Measurements from ENCODE around the gene OGT.

OGT gene

GRCh38 chrX:71540801-71541200 lies 7.9 kb downstream of the OGT start:
- H3K4me3 ChIP-seq (ENCODE audit: low read length) = no peak overlapping the region
- no peak for TF ChIP-seq CTCF (conservative IDR thresholded peaks at IDR 0.05; ENCODE audit: low read length)
- no peak for DNase-seq (ENCODE audit: low read depth)

- H3K4me3 ChIP-seq (ENCODE audit: low read length) = no peak overlapping the region; the same call in 1 of the 2 replicates
Observed at GRCh38 chrX:71541210-71542022, 8.5 kb downstream of the OGT start.

GRCh38 chrX:71542411-71542810 lies 9.5 kb downstream of the OGT start:
- no peak for TF ChIP-seq CTCF (conservative IDR thresholded peaks at IDR 0.05; ENCODE audit: low read length)
- no peak overlapping the region for H3K4me3 ChIP-seq (ENCODE audit: low read length)
- DNase-seq (ENCODE audit: low read depth) = peak; percentile 77

More at GRCh38 chrX:71541210-71542022, 8.5 kb downstream of the OGT start:
- peak; percentile 77 for DNase-seq (ENCODE audit: low read depth)
- TF ChIP-seq CTCF (conservative IDR thresholded peaks at IDR 0.05; ENCODE audit: low read length) = no peak

GRCh38 chrX:71542825-71543224 lies 9.9 kb downstream of the OGT start:
- no peak for TF ChIP-seq CTCF (conservative IDR thresholded peaks at IDR 0.05; ENCODE audit: low read length)
- H3K4me3 ChIP-seq (ENCODE audit: low read length) = no peak overlapping the region
- DNase-seq (ENCODE audit: low read depth) = no peak

GRCh38 chrX:71543316-71543715 lies 10.4 kb downstream of the OGT start:
- TF ChIP-seq CTCF (conservative IDR thresholded peaks at IDR 0.05; ENCODE audit: low read length) = no peak
- no peak overlapping the region for H3K4me3 ChIP-seq (ENCODE audit: low read length)
- peak; percentile 75 for DNase-seq (ENCODE audit: low read depth)

GRCh38 chrX:71545364-71545763 lies 12.5 kb downstream of the OGT start:
- no peak for TF ChIP-seq CTCF (conservative IDR thresholded peaks at IDR 0.05; ENCODE audit: low read length)
- no peak overlapping the region for H3K4me3 ChIP-seq (ENCODE audit: low read length)
- DNase-seq (ENCODE audit: low read depth) = no peak

- TF ChIP-seq CTCF (conservative IDR thresholded peaks at IDR 0.05; ENCODE audit: low read length) = no peak
- DNase-seq (ENCODE audit: low read depth) = no peak
- no peak overlapping the region for H3K4me3 ChIP-seq (ENCODE audit: low read length)
Observed at GRCh38 chrX:71546879-71547278, 14.0 kb downstream of the OGT start.

Measured in AG10803 (cell line).